Right lobe of liver (tissue), 6 donors: Measurements from ENCODE around the gene ALG12. TPM values are rescaled to one million over a fixed set of nuclear protein-coding genes. Genes with fewer than 3 reads are reported as not detected.

Experiments
- ATAC-seq, 4 donors: fragments of 200-7000 bp; cut with Tn5 transposase; one replicate each; pipeline ENCODE4 v1.9.1; 2020; ENCODE audit warnings: mild to moderate bottlenecking in 4 of 4, moderate library complexity in 4 of 4
- DNase-seq, 3 donors: peaks; one replicate each; pipeline ENCODE4 v3.0.0-alpha.2; 2020
- H3K27ac ChIP-seq, 3 donors: fragments of 200-600 bp; one replicate each; pipeline ENCODE4 v1.8.0; 2022
- H3K27me3 ChIP-seq, 2 donors: fragments of 200-600 bp; one replicate each; pipeline ENCODE4 v1.8.0; 2022
- H3K36me3 ChIP-seq, 4 donors: fragments of 200-600 bp; sonication (generic) in 1 of 4; one replicate each; pipeline versions ENCODE4 v1.5.1 to v1.8.0; 2017 to 2022; ENCODE audit warnings: control low read depth in 1 of 4
- H3K4me1 ChIP-seq, 4 donors: fragments of 200-600 bp; sonication (generic) in 1 of 4; one replicate each; pipeline versions ENCODE4 v1.5.1 to v1.8.0; 2017 to 2022; ENCODE audit warnings: control low read depth in 1 of 4
- H3K4me3 ChIP-seq, 3 donors: fragments of 200-600 bp; one replicate each; pipeline ENCODE4 v1.8.0; 2022
- H3K9me3 ChIP-seq, 4 donors: fragments of 200-600 bp; sonication (generic) in 1 of 4; one replicate each; pipeline versions ENCODE4 v1.5.1 to v1.8.0; 2017 to 2022; ENCODE audit warnings: control low read depth in 1 of 4
- CTCF ChIP-seq, 4 donors: fragments of 200-600 bp in 3 of 4; fragments of 450-650 bp in 1 of 4; IDR thresholded peaks; one replicate each; pipeline versions ENCODE4 v1.5.1 to v1.8.0; 2016 to 2022; ENCODE audit warnings: antibody characterized with exemption in 4 of 4, mild to moderate bottlenecking in 2 of 4
- POLR2A ChIP-seq: fragments of 450-650 bp; IDR thresholded peaks from one replicate; pipeline ENCODE4 v1.6.1; 2017; ENCODE audit warnings: antibody characterized with exemption, mild to moderate bottlenecking
- WGBS: methylation state at CpG from one replicate; pipeline ENCODE4 v1.1.6; 2018; ENCODE audit warnings: low coverage, low lambda C conversion rate; ENCODE audit not compliant: insufficient coverage; ENCODE audit errors: missing lambda C conversion rate; 5-methylcytosine and 5-hydroxymethylcytosine counted together
- intact Hi-C, 2 donors: fragments of 100-400 bp; cut with DNase I; formaldehyde crosslinking; loops; one replicate each; pipeline versions ENCODE4 v1.11.2 to v1.14.1; 2022
- total RNA-seq, 6 experiments: library from RNA; depleted of rRNA in 2 of 6; stranded (reverse); fragments of >200 nt in 2 of 6; fragmentation: NEBNext Ultra II Directional in 3 of 6; extraction: Animal tissue kit (Norgen Biotek cat#: 25700) in 3 of 6; gene quantifications; one replicate each; pipeline versions ENCODE4 v1.1.0 to v1.2.4, GENCODE V29; 2016 to 2023
- donor health status: DM: no; HTN: yes; CAD: no.
- donor health status: DM: no; HTN: no; CAD: no.
- donor health status: DM: no; HTN: no; CAD: no.
- donor health status: DM: no; HTN: yes; CAD: no.
- donor health status: DM: no; HTN: yes; CAD: no.

The ALG12 gene
- total RNA-seq, 6 experiments from 2014 or later, result 15.1 to 19.0 (median 16.6) TPM

DNA sequence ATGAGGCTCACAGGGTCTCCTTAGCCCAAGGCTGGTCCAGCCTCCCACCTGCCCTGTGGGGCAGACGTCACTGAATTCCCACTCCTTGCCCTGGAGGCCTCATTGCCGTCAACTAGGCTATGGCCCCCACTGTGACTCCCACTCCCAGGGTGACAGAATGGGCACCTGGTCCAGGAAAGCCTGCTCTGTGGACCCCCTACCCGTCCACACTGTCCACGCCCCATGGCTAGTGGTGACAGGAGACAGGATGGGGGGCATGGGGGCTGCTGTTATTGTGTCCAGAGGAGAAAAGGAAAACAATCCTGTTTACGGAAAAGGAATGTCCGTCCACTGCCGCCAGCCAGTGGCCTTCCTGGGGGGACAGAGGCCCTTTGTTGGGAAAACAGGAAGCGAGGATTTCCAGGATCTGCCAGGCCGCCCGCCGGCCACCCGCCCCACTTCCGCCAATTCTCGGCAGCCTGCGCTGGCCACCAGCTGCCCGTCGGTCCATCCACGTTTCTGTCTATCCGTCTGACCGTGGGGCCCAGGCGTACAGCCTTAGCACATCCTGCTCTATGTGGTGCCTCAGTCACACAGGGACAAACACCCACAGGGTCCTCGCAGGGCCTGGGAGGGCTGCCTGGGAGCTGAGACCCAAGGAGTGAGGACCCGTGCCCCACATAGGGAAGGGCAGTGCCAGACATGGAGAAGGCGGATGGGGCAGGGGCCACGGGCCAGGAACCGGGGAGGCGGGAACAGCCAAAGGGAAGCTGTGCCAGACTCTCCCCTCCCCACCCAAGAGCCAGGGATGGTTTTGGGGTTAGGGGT is 19.7 kb upstream of the ALG12 start:
- Histone ChIP-seq H3K9me3 (no peaks in the 10 kb centered on the region), H3K4me1 (peaks cover 0 to 26% (median 10%) of the 10 kb centered on the region in 4 donors), H3K36me3 (no peaks in the 10 kb centered on the region), H3K4me3 (no peak overlapping the region), H3K27me3 (no peaks in the 10 kb centered on the region), H3K27ac (peak overlapping the region; percentile 40 to 82 (median 49))
- no peak for TF ChIP-seq CTCF (IDR thresholded peaks at IDR 0.05)
- TF ChIP-seq POLR2A, result no peak
- DNase-seq, result peak in 1 of 3 donors; percentile 73
- WGBS, result 91% methylated on average over 4 of the region's 27 CpGs
- intact Hi-C loops, result loop anchor here in 1 of 2 donors (10.0 kb wide), 1 partner anchor 57 kb away; no protein-coding TSS in a partner anchor
- ATAC-seq, result peak in 2 of 4 donors; percentile 1 to 6

DNA sequence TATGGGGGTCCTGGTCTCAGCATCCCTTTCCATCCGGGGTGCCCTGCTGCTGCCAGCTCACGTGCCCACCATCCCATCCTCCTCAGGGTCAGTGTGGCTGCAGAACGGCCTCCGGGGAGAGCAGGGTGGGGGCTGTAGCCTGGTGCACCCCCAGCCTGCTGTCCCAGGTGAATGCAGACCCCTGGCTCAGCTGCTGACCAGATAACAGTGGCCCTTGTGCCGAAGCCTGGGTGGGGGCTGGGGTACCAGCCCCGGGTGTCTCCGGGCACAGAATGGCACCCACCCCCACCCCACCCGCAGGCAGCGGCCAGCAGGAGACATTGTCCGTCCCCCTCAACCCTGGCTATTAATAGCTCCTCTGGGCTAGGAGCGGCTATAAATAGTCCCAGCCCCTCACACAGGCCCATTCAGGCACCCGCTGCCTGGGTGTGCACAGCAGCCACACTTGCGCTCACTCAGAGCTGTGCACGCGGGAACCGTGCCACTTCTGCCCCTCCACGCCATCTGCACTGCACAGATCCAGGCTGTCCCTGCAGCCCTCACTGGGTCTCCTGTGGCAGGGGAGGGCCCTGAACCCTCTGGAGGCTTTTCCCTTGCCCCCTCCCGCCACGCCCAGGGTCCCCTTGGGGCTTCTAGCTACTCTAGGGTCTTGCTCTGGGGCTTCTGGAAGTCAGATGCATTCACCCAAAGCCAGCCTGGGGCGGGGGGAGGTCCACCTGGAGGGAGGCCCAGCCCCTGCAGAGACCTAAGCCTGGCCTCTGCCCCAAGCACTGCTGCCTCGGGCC is 18.9 kb upstream of the ALG12 start:
- Histone ChIP-seq H3K4me3 (no peak overlapping the region), H3K27ac (peak overlapping the region; percentile 49 to 82 (median 65)), H3K9me3 (no peaks in the 10 kb centered on the region), H3K27me3 (no peaks in the 10 kb centered on the region), H3K36me3 (no peaks in the 10 kb centered on the region), H3K4me1 (peaks cover 0 to 26% (median 10%) of the 10 kb centered on the region in 4 donors)
- ATAC-seq, result no peak
- 65% methylated on average over 8 of the region's 21 CpGs for WGBS
- peak in 1 of 3 donors; percentile 43 for DNase-seq
- TF ChIP-seq CTCF (IDR thresholded peaks at IDR 0.05), result no peak
- TF ChIP-seq POLR2A, result peak; percentile 41
- intact Hi-C loops, result loop anchor here in 1 of 2 donors (10.0 kb wide), 1 partner anchor 58 kb away; no protein-coding TSS in a partner anchor

DNA sequence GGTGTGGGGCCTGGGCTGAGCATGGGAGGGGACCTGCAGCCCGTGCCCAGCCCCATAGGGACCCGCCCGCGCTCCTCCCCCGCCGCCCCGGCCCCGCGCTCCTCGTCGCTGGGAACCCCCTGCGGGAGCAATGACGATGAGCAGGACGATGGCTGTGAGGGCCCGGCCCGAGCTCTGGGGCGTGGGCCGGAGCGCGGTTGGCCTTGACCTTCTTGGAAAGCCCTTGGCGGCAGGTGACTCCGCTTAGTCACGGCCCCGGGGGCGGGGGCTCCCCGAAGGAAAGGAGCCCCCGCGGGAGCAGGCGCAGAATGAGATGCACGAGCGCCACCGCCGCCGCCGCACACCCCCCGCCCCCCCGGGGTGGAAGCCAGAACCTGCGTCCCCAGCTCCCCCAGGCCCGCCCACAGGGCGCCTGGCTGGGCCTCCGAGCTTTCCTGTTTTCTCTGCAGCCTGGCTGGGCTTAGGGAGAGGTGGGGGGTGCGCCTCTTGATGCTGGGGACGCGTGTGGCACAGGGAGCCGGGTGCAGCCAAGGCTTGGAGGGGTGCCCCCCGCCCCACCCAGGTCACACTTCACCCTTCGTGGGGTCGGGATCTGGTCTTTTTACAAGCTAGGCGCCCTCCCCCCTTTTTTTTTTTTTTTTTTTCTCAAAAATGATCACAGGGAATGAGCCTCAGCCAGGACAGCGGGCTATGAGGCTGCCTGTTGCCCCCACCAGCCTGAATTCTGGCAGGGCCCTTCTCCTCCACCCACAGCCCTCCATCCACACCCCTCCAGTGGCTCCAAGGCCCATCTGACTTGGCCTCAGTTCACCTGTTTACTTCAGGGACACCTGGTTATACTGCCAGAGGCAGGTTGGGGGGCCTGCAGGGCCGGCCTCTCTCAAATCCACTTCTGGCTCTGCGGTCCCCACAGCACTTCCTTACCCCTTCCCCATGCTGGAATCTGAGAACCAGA is 18.1 kb upstream of the ALG12 start:
- no peaks in the 10 kb centered on the region for H3K27me3 ChIP-seq
- peaks cover 0 to 30% (median 11%) of the 10 kb centered on the region in 4 donors for H3K4me1 ChIP-seq
- peak overlapping the region; percentile 33 to 82 (median 65) for H3K27ac ChIP-seq
- peak overlapping the region in 2 of 3 donors; percentile 14 to 42 for H3K4me3 ChIP-seq
- WGBS, result 24% methylated on average over 8 of the region's 52 CpGs
- TF ChIP-seq CTCF (IDR thresholded peaks at IDR 0.05) (no peak), POLR2A (peak; percentile 51)
- intact Hi-C loops, result loop anchor here in 1 of 2 donors (10.0 kb wide), 1 partner anchor 59 kb away; no protein-coding TSS in a partner anchor
- DNase-seq (peak; percentile 91 to 98 (median 94)), ATAC-seq (peak; percentile 76 to 80 (median 78))
- H3K9me3 ChIP-seq, result no peaks in the 10 kb centered on the region
- H3K36me3 ChIP-seq, result no peaks in the 10 kb centered on the region
